Ishikawa (cell line): ENCODE data around the gene BICDL1.

Experiments
- CREB1 ChIP-seq: IDR thresholded peaks from 2 replicates; pipeline ENCODE4 v1.6.1; 2012; ENCODE audit warnings: low read depth
- FOXM1 ChIP-seq: IDR thresholded peaks from 2 replicates; pipeline ENCODE4 v1.6.1; 2012; ENCODE audit warnings: low read depth, borderline replicate concordance
- REST ChIP-seq: IDR thresholded peaks from 2 replicates; pipeline ENCODE4 v1.6.1; 2012; ENCODE audit warnings: low read depth, mild to moderate bottlenecking

- no peak for TF ChIP-seq CREB1
- no peak for TF ChIP-seq REST
- TF ChIP-seq FOXM1, result no peak
Observed at GRCh38 chr12:120125792-120126634, 137.0 kb downstream of the BICDL1 start.
